K562 (cell line): ENCODE results near the gene CYTH1. TPM values are rescaled to one million over a fixed set of nuclear protein-coding genes. Genes with fewer than 3 reads are reported as not detected.

Experiments used
- ATAC-seq: fragments of 200-7000 bp; cut with Tn5 transposase; 3 replicates; pipeline ENCODE4 v1.9.1; 2020; ENCODE audit warnings: moderate library complexity
- BruUV-seq: library from RNA; stranded (reverse); fragments of 400-500 nt; replicated peaks from 2 replicates; lab custom pipeline; 2021; lab: Mats Ljungman, UMichigan
- CTCF ChIA-PET: fragments of 300-600 bp; formaldehyde crosslinking; extraction: SDS; loops from one replicate; lab custom pipeline; 2021; ENCODE audit warnings: low intra/inter-chr PET ratio; lab: Yijun Ruan, JAX
- POLR2A ChIA-PET: fragments of 300-600, 350-650 bp; sonication (Branson Sonifier 250); formaldehyde crosslinking; extraction: SDS; loops from one replicate; lab custom pipeline; 2021; ENCODE audit warnings: antibody characterized with exemption, inconsistent platforms; lab: Yijun Ruan, JAX
- DNase-seq, 4 experiments: peaks; one replicate each; pipeline versions ENCODE4 v3.0.0 to v3.0.0-alpha.2; 2011 to 2018; ENCODE audit warnings: low spot score in 3 of 4, mixed read lengths in 3 of 4; ENCODE audit errors: extremely low read depth in 1 of 4
- FAIRE-seq: peaks from 2 replicates; lab custom pipeline; 2011; peaks lifted over from hg19 to GRCh38; lab: Jason Lieb, UNC
- H2AFZ ChIP-seq: 2 replicates; pipeline ENCODE4 v1.6.0; 2011; ENCODE audit warnings: low read depth, low read length, control low read depth, inconsistent platforms
- H3K27ac ChIP-seq: fragments of 200-600 bp; 3 replicates; pipeline ENCODE4 v1.8.0; 2011; ENCODE audit warnings: low read depth, mild to moderate bottlenecking, control low read depth, inconsistent platforms, low read length, moderate library complexity, mixed read lengths; ENCODE audit errors: extremely low read depth
- H3K27me3 ChIP-seq, 2 experiments: fragments of 300-600 bp in 1 of 2; 2 replicates in 1 of 2; 3 replicates in 1 of 2; pipeline versions ENCODE4 v1.6.0 to v1.8.0; 2011; ENCODE audit warnings: inconsistent platforms in 2 of 2, low read length in 2 of 2, mild to moderate bottlenecking in 1 of 2, mixed read lengths in 1 of 2, moderate library complexity in 1 of 2; ENCODE audit not compliant: control insufficient read depth in 2 of 2, insufficient read depth in 2 of 2
- H3K36me3 ChIP-seq: fragments of 300-600 bp; 3 replicates; pipeline ENCODE4 v1.8.0; 2011; ENCODE audit warnings: mild to moderate bottlenecking, low read length, inconsistent platforms; ENCODE audit not compliant: control insufficient read depth, insufficient read depth
- H3K4me1 ChIP-seq, 2 experiments: fragments of 200-600 bp in 1 of 2; replicated peaks in 1 of 2; 2 replicates in 1 of 2; 3 replicates in 1 of 2; pipeline versions ENCODE4 v1.5.1 to v1.8.0; 2011; ENCODE audit warnings: inconsistent platforms in 2 of 2, low read length in 2 of 2, mild to moderate bottlenecking in 1 of 2, mixed read lengths in 1 of 2, moderate library complexity in 1 of 2; ENCODE audit not compliant: control insufficient read depth in 2 of 2, insufficient read depth in 2 of 2
- H3K4me2 ChIP-seq: 2 replicates; pipeline ENCODE4 v1.6.1; 2011; ENCODE audit warnings: low read length, control low read depth, inconsistent platforms, mixed read lengths; ENCODE audit not compliant: insufficient read depth
- H3K4me3 ChIP-seq: fragments of 200-600 bp; sonication (generic), shearing (Covaris generic); 2 replicates; pipeline ENCODE4 v1.5.1; 2016; ENCODE audit warnings: control low read depth, inconsistent platforms
- H3K79me2 ChIP-seq: fragments of 200-600 bp; 3 replicates; pipeline ENCODE4 v1.8.0; 2011; ENCODE audit warnings: low read length, inconsistent platforms; ENCODE audit not compliant: control insufficient read depth, insufficient read depth
- H3K9ac ChIP-seq, 2 experiments: 2 replicates each; pipeline versions ENCODE4 v1.6.0 to v1.6.1; 2011; ENCODE audit warnings: low read depth in 2 of 2, low read length in 2 of 2, control low read depth in 1 of 2, inconsistent platforms in 1 of 2, mild to moderate bottlenecking in 1 of 2, mixed read lengths in 1 of 2; ENCODE audit not compliant: insufficient read depth in 1 of 2
- H3K9me1 ChIP-seq: one replicate; pipeline ENCODE4 v1.6.0; 2011; ENCODE audit warnings: inconsistent platforms, mild to moderate bottlenecking, low read length, moderate library complexity; ENCODE audit not compliant: control insufficient read depth, insufficient read depth
- H3K9me3 ChIP-seq: replicated peaks from 2 replicates; pipeline ENCODE4 v1.5.1; 2011; ENCODE audit warnings: low read depth, low read length, inconsistent platforms; ENCODE audit not compliant: control insufficient read depth, insufficient read depth
- H4K20me1 ChIP-seq: replicated peaks from 2 replicates; pipeline ENCODE4 v1.6.1; 2011; ENCODE audit warnings: low read length, inconsistent platforms, mixed read lengths; ENCODE audit not compliant: control insufficient read depth, insufficient read depth
- CEBPB ChIP-seq: fragments of 450-650 bp; IDR thresholded peaks from 2 replicates; pipeline ENCODE4 v1.6.1; 2016; ENCODE audit warnings: missing genetic modification characterization, missing compliant biosample characterization
- CEBPG ChIP-seq, 3 experiments: fragments of 200-800 bp in 1 of 3; sonication (Bioruptor generic) in 1 of 3; sonication (generic) in 1 of 3; formaldehyde crosslinking in 1 of 3; IDR thresholded peaks in 2 of 3; conservative IDR thresholded peaks in 1 of 3; 2 replicates each; pipeline versions ENCODE4 v1.6.1 to v1.8.0; 2016 to 2022; ENCODE audit warnings: missing compliant biosample characterization in 2 of 3, missing genetic modification characterization in 2 of 3, mild to moderate bottlenecking in 1 of 3, missing genetic modification reagents in 1 of 3
- GATAD2B ChIP-seq: fragments of 450-650 bp; IDR thresholded peaks from 2 replicates; pipeline ENCODE4 v1.6.1; 2017; ENCODE audit warnings: mild to moderate bottlenecking, borderline replicate concordance
- GMEB1 ChIP-seq: fragments of 250-450 bp; sonication (Bioruptor Pico); IDR thresholded peaks from 2 replicates; pipeline ENCODE4 v1.4.0; 2020; ENCODE audit warnings: mild to moderate bottlenecking
- GTF2F1 ChIP-seq: IDR thresholded peaks from 2 replicates; pipeline ENCODE4 v1.6.1; 2011; ENCODE audit warnings: low read depth, low read length, improper control_type of control experiment
- HEY1 ChIP-seq: fragments of 250-450 bp; sonication (Bioruptor Pico); IDR thresholded peaks from 2 replicates; pipeline ENCODE4 v1.5.0; 2020; ENCODE audit warnings: mild to moderate bottlenecking, moderate library complexity, borderline replicate concordance
- KLF16 ChIP-seq: IDR thresholded peaks from 2 replicates; pipeline ENCODE4 v1.6.1; 2016; ENCODE audit warnings: antibody characterized with exemption
- RBM14 ChIP-seq: fragments of 200-400 bp; formaldehyde crosslinking; IDR thresholded peaks from 2 replicates; pipeline ENCODE4 v1.6.1; 2018; ENCODE audit warnings: low read depth, mild to moderate bottlenecking, low read length, moderate library complexity, borderline replicate concordance; ENCODE audit not compliant: insufficient read depth
- TOE1 ChIP-seq, 2 experiments: fragments of 450-650 bp in 1 of 2; sonication (generic) in 1 of 2; formaldehyde crosslinking in 1 of 2; IDR thresholded peaks; 2 replicates each; pipeline versions ENCODE4 v1.7.1 to v1.8.0; 2016 to 2022; ENCODE audit warnings: borderline replicate concordance in 2 of 2, mild to moderate bottlenecking in 2 of 2, antibody characterized with exemption in 1 of 2, inconsistent platforms in 1 of 2, low read depth in 1 of 2, missing genetic modification reagents in 1 of 2, moderate library complexity in 1 of 2
- ZNF586 ChIP-seq: fragments of 450-650 bp; formaldehyde crosslinking; conservative IDR thresholded peaks from 2 replicates; pipeline ENCODE4 v1.4.0; 2020; ENCODE audit warnings: mild to moderate bottlenecking, moderate library complexity
- WGBS: fragments of 100-300 bp; shearing (Covaris generic); methylation state at CpG from one replicate; pipeline ENCODE4 v1.1.6; 2016; ENCODE audit warnings: low coverage, mixed read lengths; ENCODE audit not compliant: insufficient coverage; ENCODE audit errors: missing lambda C conversion rate; 5-methylcytosine and 5-hydroxymethylcytosine counted together
- in situ Hi-C: fragments of 300-500 bp; cut with MboI; formaldehyde crosslinking; loops from 4 replicates; pipeline ENCODE4 v1.15.0; 2018; ENCODE audit warnings: inconsistent platforms, mixed read lengths
- intact Hi-C: fragments of 100-400 bp; cut with micrococcal nuclease; formaldehyde crosslinking; loops from 2 replicates; pipeline ENCODE4 v1.14.2; 2022
- polyA plus RNA-seq, 8 experiments: library from polyadenylated mRNA; depleted of rRNA in 4 of 8; stranded (reverse) in 5 of 8; unstranded in 3 of 8; fragments of >200 nt; fragmentation: Nextera tagmentation in 2 of 8; fragmentation: Illumina TruSeq in 1 of 8; extraction: Ambion mirVana in 2 of 8; extraction: Trizol in 1 of 8; gene quantifications; 2 replicates each; pipeline versions ENCODE4 v1.2.1 to v1.2.3, GENCODE V29; 2011 to 2014; ENCODE audit warnings: inconsistent platforms in 1 of 8, missing spikeins in 1 of 8
- total RNA-seq, 7 experiments: library from RNA; depleted of rRNA in 6 of 7; stranded (reverse); fragments of >200 nt in 6 of 7; fragmentation: Illumina TruSeq in 2 of 7; extraction: Trizol in 2 of 7; gene quantifications; 2 replicates each; pipeline versions ENCODE4 v1.2.1 to v1.2.3, GENCODE V29; 2011 to 2021; ENCODE audit warnings: low replicate concordance in 1 of 7

CYTH1 gene
- total and polyA plus RNA-seq, 9 of the 15 experiments (the other 6 are each of a cell fraction or from before 2014, with no cell fraction given): 0.52 to 27.7 (median 16.8) TPM

- Histone ChIP-seq H3K9ac (no peak overlapping the region), H3K27me3 (no peaks in the 10 kb centered on the region), H3K4me2 (no peak overlapping the region)
- 91% methylated on average over 5 of the region's 5 CpGs for WGBS
- CTCF ChIA-PET: no interaction called here
- peak; percentile 89 for TF ChIP-seq CEBPB (tag)
- no peak for TF ChIP-seq CEBPG (CRISPR knock-in tag; IDR thresholded peaks at IDR 0.05)
- TF ChIP-seq CEBPG (tag; conservative IDR thresholded peaks at IDR 0.05 in 1 of 2, IDR thresholded peaks at IDR 0.05 in 1 of 2): peak; percentile 73 to 96
- TF ChIP-seq GTF2F1: no peak
- no peak for TF ChIP-seq ZNF586
- no peak for TF ChIP-seq GATAD2B
- no peak for TF ChIP-seq RBM14
- no peak for TF ChIP-seq TOE1 (IDR thresholded peaks at IDR 0.05; ENCODE audit: borderline replicate concordance)
- no peak for TF ChIP-seq TOE1 (CRISPR knock-in tag; IDR thresholded peaks at IDR 0.05; ENCODE audit: borderline replicate concordance, low read depth)
- no peak for TF ChIP-seq KLF16
- no peak for TF ChIP-seq HEY1 (CRISPR knock-in tag)
- TF ChIP-seq GMEB1 (CRISPR knock-in tag): no peak
- TF ChIP-seq, all 486 proteins: peak for 2
- Histone ChIP-seq H4K20me1 (peaks cover 11% of the 10 kb centered on the region; the same call in 1 of the 2 replicates), H3K79me2 (peaks cover 36% of the 10 kb centered on the region), H3K9me3 (no peaks in the 10 kb centered on the region), H3K27ac (no peak overlapping the region), H3K4me1 (peaks cover 8 to 16% of the 10 kb centered on the region in 2 experiments), H3K9me1 (no peaks in the 10 kb centered on the region), H2AFZ (no peak overlapping the region), H3K4me3 (no peak overlapping the region), H3K36me3 (no peaks in the 10 kb centered on the region)
- intact Hi-C loops (no loop called here), in situ Hi-C loops (no loop called here)
- FAIRE-seq: no peak
- no peak for DNase-seq
- ATAC-seq: no peak
- POLR2A ChIA-PET: interaction anchor here (1.3 to 2.7 kb wide), 3 partner anchors 8 to 17 kb away, joined by 3 to 6 read pairs (median 5); no protein-coding TSS in a partner anchor
- no TSS peak for BruUV-seq
Measured at GRCh38 chr17:78742901-78743300, 39.2 kb downstream of the CYTH1 start.
